H9 (cell line): ENCODE results near the gene PNPLA1. TPM values are rescaled to one million over a fixed set of nuclear protein-coding genes. Genes with fewer than 3 reads are reported as not detected.
A peak's percentile ranks its signal among the peaks of the same experiment; 100 is the strongest.

ENCODE experiments used
- DNase-seq: peaks from one replicate; pipeline ENCODE4 v3.0.0-alpha.2; 2017
- H2AFZ ChIP-seq: one replicate; pipeline ENCODE4 v1.6.1; 2013; ENCODE audit warnings: mild to moderate bottlenecking, low read length, control low read depth, moderate library complexity
- H2AK5ac ChIP-seq: 2 replicates; pipeline ENCODE4 v1.6.1; 2013; ENCODE audit warnings: low read length, control low read depth, mixed read lengths; ENCODE audit not compliant: insufficient read length
- H2BK120ac ChIP-seq: one replicate; pipeline ENCODE4 v1.6.1; 2013; ENCODE audit warnings: low read depth, mild to moderate bottlenecking, low read length, control low read depth, inconsistent platforms; ENCODE audit not compliant: poor library complexity, severe bottlenecking
- H2BK12ac ChIP-seq: 2 replicates; pipeline ENCODE4 v1.6.1; 2013; ENCODE audit warnings: low read length, control low read depth, mixed read lengths, low read depth; ENCODE audit not compliant: insufficient read length
- H2BK15ac ChIP-seq: 2 replicates; pipeline ENCODE4 v1.6.1; 2013; ENCODE audit warnings: low read depth, low read length, control low read depth
- H2BK20ac ChIP-seq: one replicate; pipeline ENCODE4 v1.6.1; 2013; ENCODE audit warnings: low read depth, mild to moderate bottlenecking, low read length, control low read depth, inconsistent platforms; ENCODE audit not compliant: poor library complexity, severe bottlenecking
- H2BK5ac ChIP-seq: 2 replicates; pipeline ENCODE4 v1.6.1; 2013; ENCODE audit warnings: low read length, control low read depth, mixed read lengths; ENCODE audit not compliant: insufficient read length
- H3K14ac ChIP-seq: 2 replicates; pipeline ENCODE4 v1.6.1; 2013; ENCODE audit warnings: low read length, control low read depth; ENCODE audit not compliant: insufficient read depth
- H3K18ac ChIP-seq: 2 replicates; pipeline ENCODE4 v1.6.1; 2013; ENCODE audit warnings: low read depth, mild to moderate bottlenecking, mixed read lengths, low read length, control low read depth; ENCODE audit not compliant: insufficient read length
- H3K23ac ChIP-seq: 2 replicates; pipeline ENCODE4 v1.6.1; 2013; ENCODE audit warnings: low read length, control low read depth, mixed read lengths, low read depth; ENCODE audit not compliant: insufficient read length
- H3K23me2 ChIP-seq: 2 replicates; pipeline ENCODE4 v1.6.1; 2013; ENCODE audit warnings: low read depth, mild to moderate bottlenecking, mixed read lengths, low read length, control low read depth; ENCODE audit not compliant: insufficient read length, poor library complexity, severe bottlenecking
- H3K27ac ChIP-seq: 2 replicates; pipeline ENCODE4 v1.5.1; 2013; ENCODE audit warnings: low read length, control low read depth, mixed read lengths, low read depth; ENCODE audit not compliant: insufficient read length
- H3K27me3 ChIP-seq: 2 replicates; pipeline ENCODE4 v1.6.1; 2013; ENCODE audit warnings: low read length, control low read depth, inconsistent platforms; ENCODE audit not compliant: insufficient read depth
- H3K4ac ChIP-seq: 2 replicates; pipeline ENCODE4 v1.6.1; 2013; ENCODE audit warnings: low read depth, mild to moderate bottlenecking, control low read depth, inconsistent platforms, low read length, moderate library complexity
- H3K4me1 ChIP-seq: 2 replicates; pipeline ENCODE4 v1.6.1; 2013; ENCODE audit warnings: low read length, control low read depth, inconsistent platforms; ENCODE audit not compliant: insufficient read depth
- H3K4me2 ChIP-seq: 2 replicates; pipeline ENCODE4 v1.6.1; 2013; ENCODE audit warnings: low read length, control low read depth, mixed read lengths; ENCODE audit not compliant: insufficient read length, insufficient read depth
- H3K56ac ChIP-seq: 2 replicates; pipeline ENCODE4 v1.6.1; 2013; ENCODE audit warnings: low read depth, mild to moderate bottlenecking, mixed read lengths, low read length, control low read depth; ENCODE audit not compliant: insufficient read length
- H3K79me1 ChIP-seq: 2 replicates; pipeline ENCODE4 v1.6.1; 2013; ENCODE audit warnings: low read depth, mild to moderate bottlenecking, moderate library complexity, low read length, control low read depth, inconsistent platforms; ENCODE audit not compliant: insufficient read depth, poor library complexity, severe bottlenecking
- H3K79me2 ChIP-seq: 2 replicates; pipeline ENCODE4 v1.6.1; 2013; ENCODE audit warnings: low read length, control low read depth, inconsistent platforms; ENCODE audit not compliant: insufficient read depth
- H3K9ac ChIP-seq: 2 replicates; pipeline ENCODE4 v1.6.1; 2013; ENCODE audit warnings: low read length, control low read depth, mixed read lengths; ENCODE audit not compliant: insufficient read length; ENCODE audit errors: extremely low read depth
- H3K9me3 ChIP-seq: one replicate; pipeline ENCODE4 v1.6.1; 2013; ENCODE audit warnings: low read depth, low read length, inconsistent platforms; ENCODE audit not compliant: control insufficient read depth
- H3T11ph ChIP-seq: one replicate; pipeline ENCODE4 v1.6.1; 2013; ENCODE audit warnings: mild to moderate bottlenecking, low read length, control low read depth, inconsistent platforms
- H4K20me1 ChIP-seq: one replicate; pipeline ENCODE4 v1.6.1; 2013; ENCODE audit not compliant: control insufficient read depth, insufficient read length, insufficient read depth
- H4K5ac ChIP-seq: 2 replicates; pipeline ENCODE4 v1.6.1; 2013; ENCODE audit warnings: low read depth, mild to moderate bottlenecking, mixed read lengths, low read length, control low read depth; ENCODE audit not compliant: insufficient read length
- H4K8ac ChIP-seq: replicated peaks from 2 replicates; pipeline ENCODE4 v1.6.1; 2013; ENCODE audit warnings: low read length, control low read depth, mixed read lengths, low read depth; ENCODE audit not compliant: insufficient read length
- H4K91ac ChIP-seq: 2 replicates; pipeline ENCODE4 v1.6.1; 2013; ENCODE audit warnings: low read depth, mild to moderate bottlenecking, moderate library complexity, mixed read lengths, low read length, control low read depth; ENCODE audit not compliant: insufficient read length
- H3K27ac Mint-ChIP-seq, 3 experiments: 2 replicates in 2 of 3; 3 replicates in 1 of 3; pipeline ENCODE4 v1.8.0; 2020 to 2021; ENCODE audit warnings: mixed read lengths in 3 of 3, mild to moderate bottlenecking in 1 of 3, moderate library complexity in 1 of 3
- H3K27me3 Mint-ChIP-seq: 2 replicates; pipeline ENCODE4 v1.8.0; 2021; ENCODE audit warnings: low read depth, mild to moderate bottlenecking, moderate library complexity, mixed read lengths
- H3K36me3 Mint-ChIP-seq, 3 experiments: 2 replicates in 2 of 3; 3 replicates in 1 of 3; pipeline ENCODE4 v1.8.0; 2020 to 2021; ENCODE audit warnings: low read depth in 3 of 3, mixed read lengths in 3 of 3; ENCODE audit not compliant: insufficient read depth in 1 of 3
- H3K4me1 Mint-ChIP-seq, 2 experiments: 2 replicates each; pipeline ENCODE4 v1.8.0; 2020; ENCODE audit warnings: mixed read lengths in 2 of 2
- H3K4me3 Mint-ChIP-seq, 2 experiments: 2 replicates in 1 of 2; 3 replicates in 1 of 2; pipeline ENCODE4 v1.8.0; 2020 to 2021; ENCODE audit warnings: mild to moderate bottlenecking in 2 of 2, mixed read lengths in 2 of 2, moderate library complexity in 1 of 2
- H3K9me3 Mint-ChIP-seq, 2 experiments: 2 replicates in 1 of 2; 3 replicates in 1 of 2; pipeline ENCODE4 v1.8.0; 2020; ENCODE audit warnings: mild to moderate bottlenecking in 2 of 2, mixed read lengths in 2 of 2, moderate library complexity in 1 of 2
- WGBS: extraction: QIAGEN DNeasy Blood & Tissue Kit; methylation state at CpG from one replicate; pipeline ENCODE4 v1.1.7; 2013; ENCODE audit warnings: missing lambda C conversion rate, low lambda C conversion rate, mixed read lengths; ENCODE audit not compliant: insufficient read length; ENCODE audit errors: extremely low coverage; 5-methylcytosine and 5-hydroxymethylcytosine counted together
- total RNA-seq: library from RNA; stranded (reverse); gene quantifications from 2 replicates; pipeline ENCODE4 v1.2.1, GENCODE V29; 2021
- TF ChIP-seq, protein P1 (sequence below): fragments of 200-600 bp; sonication (generic); conservative IDR thresholded peaks from 3 replicates; pipeline ENCODE4 v1.8.0; 2021; ENCODE audit warnings: antibody characterized with exemption, mild to moderate bottlenecking

Gene PNPLA1
- total RNA-seq, 1 experiment from 2014 or later = 0.09 TPM

DNA sequence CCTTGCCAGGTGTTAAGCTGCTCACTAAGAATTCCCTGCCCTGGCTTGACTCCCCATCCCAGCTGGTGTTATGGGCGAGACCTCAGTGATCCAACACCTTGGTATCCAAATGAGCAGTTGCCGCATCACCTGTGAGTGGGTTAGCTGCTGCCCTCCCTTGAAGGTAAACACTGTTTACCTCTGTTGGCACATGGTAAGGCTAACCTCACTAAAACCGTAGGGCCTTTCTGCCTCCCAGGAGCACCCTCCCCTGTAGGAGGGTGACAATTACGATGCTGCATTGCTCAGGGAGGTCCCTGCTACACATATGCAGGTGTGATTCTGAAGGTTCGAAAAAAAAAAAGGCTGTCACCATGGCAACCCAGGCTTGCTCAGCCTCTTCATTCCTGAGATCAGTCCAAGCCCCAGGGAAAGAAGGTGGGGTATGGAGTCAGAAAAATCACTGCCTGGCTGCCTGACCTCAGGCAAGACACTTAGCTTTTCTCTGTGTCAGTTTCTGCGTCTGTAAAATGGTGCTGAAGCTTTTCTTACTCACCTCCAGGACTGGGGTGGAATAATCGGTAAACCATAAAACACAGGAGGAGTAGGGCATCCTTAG, 19.5 kb downstream of the PNPLA1 start:
- H2BK12ac ChIP-seq = no peak overlapping the region
- no peaks in the 10 kb centered on the region for H3K27me3 ChIP-seq
- H3K23ac ChIP-seq = no peak overlapping the region
- no peak overlapping the region for H2BK15ac ChIP-seq
- no peak overlapping the region for H4K5ac ChIP-seq
- H3K4me3 Mint-ChIP-seq = no peak overlapping the region
- no peak overlapping the region for H3K4me2 ChIP-seq
- H3K27ac Mint-ChIP-seq = 0 out of 7 replicates have a peak overlapping the region, but pooled peaks of 1 of the 3 experiments have one; percentile 58
- H3K9ac ChIP-seq = no peak overlapping the region
- peak; percentile 45 for DNase-seq
- H3K18ac ChIP-seq = no peak overlapping the region
- no peaks in the 10 kb centered on the region for H4K20me1 ChIP-seq
- peaks cover 10 to 16% of the 10 kb centered on the region in 2 experiments for H3K4me1 Mint-ChIP-seq
- TF ChIP-seq, protein P1, sequence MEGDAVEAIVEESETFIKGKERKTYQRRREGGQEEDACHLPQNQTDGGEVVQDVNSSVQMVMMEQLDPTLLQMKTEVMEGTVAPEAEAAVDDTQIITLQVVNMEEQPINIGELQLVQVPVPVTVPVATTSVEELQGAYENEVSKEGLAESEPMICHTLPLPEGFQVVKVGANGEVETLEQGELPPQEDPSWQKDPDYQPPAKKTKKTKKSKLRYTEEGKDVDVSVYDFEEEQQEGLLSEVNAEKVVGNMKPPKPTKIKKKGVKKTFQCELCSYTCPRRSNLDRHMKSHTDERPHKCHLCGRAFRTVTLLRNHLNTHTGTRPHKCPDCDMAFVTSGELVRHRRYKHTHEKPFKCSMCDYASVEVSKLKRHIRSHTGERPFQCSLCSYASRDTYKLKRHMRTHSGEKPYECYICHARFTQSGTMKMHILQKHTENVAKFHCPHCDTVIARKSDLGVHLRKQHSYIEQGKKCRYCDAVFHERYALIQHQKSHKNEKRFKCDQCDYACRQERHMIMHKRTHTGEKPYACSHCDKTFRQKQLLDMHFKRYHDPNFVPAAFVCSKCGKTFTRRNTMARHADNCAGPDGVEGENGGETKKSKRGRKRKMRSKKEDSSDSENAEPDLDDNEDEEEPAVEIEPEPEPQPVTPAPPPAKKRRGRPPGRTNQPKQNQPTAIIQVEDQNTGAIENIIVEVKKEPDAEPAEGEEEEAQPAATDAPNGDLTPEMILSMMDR = no peak
- no peak overlapping the region for H4K8ac ChIP-seq
- H2BK120ac ChIP-seq = no peak overlapping the region
- no peak overlapping the region for H3K4ac ChIP-seq
- H3K27ac ChIP-seq = no peak overlapping the region
- no peak overlapping the region for H2AFZ ChIP-seq
- no peak overlapping the region for H2BK5ac ChIP-seq
- no peaks in the 10 kb centered on the region for H3K4me1 ChIP-seq
- no peaks in the 10 kb centered on the region for H3K79me1 ChIP-seq
- WGBS = no CpG with 5 or more reads among the region's 7 CpGs
- H2BK20ac ChIP-seq = no peak overlapping the region
- no peak overlapping the region for H3K14ac ChIP-seq
- no peak overlapping the region for H4K91ac ChIP-seq
- H3K56ac ChIP-seq = no peak overlapping the region
- no peaks in the 10 kb centered on the region for H3K79me2 ChIP-seq
- peaks cover 17% of the 10 kb centered on the region for H3K27me3 Mint-ChIP-seq
- no peaks in the 10 kb centered on the region for H3K9me3 Mint-ChIP-seq
- H2AK5ac ChIP-seq = no peak overlapping the region
- no peaks in the 10 kb centered on the region; a peak in 1 of 7 replicates for H3K36me3 Mint-ChIP-seq
- no peaks in the 10 kb centered on the region for H3K9me3 ChIP-seq
- H3K23me2 ChIP-seq = no peaks in the 10 kb centered on the region
- H3T11ph ChIP-seq = no peak overlapping the region
